ENCODE results near the gene SEMA4D.

SEMA4D gene

DNA sequence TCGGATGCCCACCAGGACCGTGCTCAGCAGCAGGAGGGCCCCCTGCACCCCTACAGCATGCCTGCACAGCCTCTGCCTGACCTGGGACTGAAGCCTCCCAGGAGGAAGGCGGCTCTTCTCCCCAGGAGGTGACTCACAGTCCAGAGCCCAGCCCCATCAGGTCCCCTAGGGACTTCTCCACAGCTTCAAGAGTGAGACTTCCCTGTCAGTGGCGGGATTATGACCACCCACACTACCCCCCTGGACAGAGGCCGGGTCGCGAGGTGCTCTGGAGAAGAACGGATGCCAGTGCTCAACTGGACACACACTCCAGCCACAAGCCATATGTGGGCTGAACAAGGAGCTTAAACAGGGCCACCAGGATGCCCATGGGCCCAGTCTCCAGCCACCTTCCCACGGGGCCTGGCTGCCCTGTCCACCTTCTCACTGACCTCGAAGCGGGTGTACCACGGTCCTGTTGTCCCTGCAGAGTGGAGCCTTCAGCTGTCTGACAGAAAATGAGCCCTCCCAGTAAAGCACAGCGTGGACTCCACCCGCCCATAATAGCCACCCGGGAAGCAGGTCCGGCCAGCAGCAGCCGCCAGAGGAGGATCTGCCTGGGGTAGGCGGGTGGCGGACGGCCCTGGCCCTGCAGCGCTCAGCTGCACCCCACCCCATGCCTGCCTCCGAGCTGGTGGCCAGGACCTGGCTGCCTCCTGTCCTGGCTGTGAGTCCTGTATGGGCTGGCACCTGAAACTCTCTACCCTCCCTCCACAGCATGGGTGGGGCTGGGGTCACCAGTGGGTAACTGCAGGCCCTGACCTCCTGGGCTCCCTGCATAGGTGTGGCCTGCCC is 54.7 kb downstream of the SEMA4D start:
- DNase-seq, result no peak

- no peak for DNase-seq
These were observed 55.4 kb downstream of the SEMA4D start for GRCh38 chr9:89442501-89442978.

DNA sequence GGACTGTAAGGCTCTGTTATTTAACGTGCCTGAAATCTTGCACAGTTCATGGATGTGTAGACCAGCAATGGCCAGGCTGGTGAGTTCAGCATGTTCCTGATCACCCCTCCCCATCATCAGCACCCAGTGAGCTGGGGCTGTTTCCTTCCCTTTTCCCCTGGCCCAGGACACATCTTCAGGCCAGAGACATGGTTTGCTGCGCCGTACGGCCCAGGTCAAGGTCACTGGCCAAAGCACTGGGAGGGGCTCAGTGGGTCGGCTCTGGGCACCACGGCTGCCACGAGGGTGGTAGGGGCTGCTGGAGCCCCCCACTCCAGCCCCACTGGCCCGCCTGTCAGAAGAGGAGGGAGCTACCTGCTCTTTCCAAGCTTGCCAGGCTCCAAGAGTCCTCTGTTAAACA is 55.9 kb downstream of the SEMA4D start:
- DNase-seq, result no peak

DNA sequence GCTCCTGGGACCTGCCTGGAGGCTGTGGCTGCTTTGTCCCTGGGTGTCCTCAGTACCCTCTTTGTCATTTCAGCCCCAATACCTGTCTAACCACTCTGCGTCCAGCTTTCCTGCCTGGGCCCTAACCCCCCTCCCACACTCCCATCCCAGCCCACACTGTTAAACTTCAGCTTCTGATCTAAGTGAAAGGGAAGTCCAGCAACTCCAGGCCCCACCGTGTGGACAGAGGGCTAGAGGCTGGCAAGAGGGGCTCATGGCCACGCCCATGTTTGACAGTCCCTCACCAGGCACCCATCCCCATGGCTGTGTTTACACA is 56.3 kb downstream of the SEMA4D start:
- no peak for DNase-seq

GRCh38 chr9:89440951-89441654 is 56.8 kb downstream of the SEMA4D start:
- no peak for DNase-seq

GRCh38 chr9:89440548-89440947 is 57.4 kb downstream of the SEMA4D start:
- DNase-seq, result no peak

GRCh38 chr9:89440046-89440445 is 57.9 kb downstream of the SEMA4D start:
- DNase-seq, result no peak

GRCh38 chr9:89439571-89439970 is 58.3 kb downstream of the SEMA4D start:
- no peak for DNase-seq

DNA sequence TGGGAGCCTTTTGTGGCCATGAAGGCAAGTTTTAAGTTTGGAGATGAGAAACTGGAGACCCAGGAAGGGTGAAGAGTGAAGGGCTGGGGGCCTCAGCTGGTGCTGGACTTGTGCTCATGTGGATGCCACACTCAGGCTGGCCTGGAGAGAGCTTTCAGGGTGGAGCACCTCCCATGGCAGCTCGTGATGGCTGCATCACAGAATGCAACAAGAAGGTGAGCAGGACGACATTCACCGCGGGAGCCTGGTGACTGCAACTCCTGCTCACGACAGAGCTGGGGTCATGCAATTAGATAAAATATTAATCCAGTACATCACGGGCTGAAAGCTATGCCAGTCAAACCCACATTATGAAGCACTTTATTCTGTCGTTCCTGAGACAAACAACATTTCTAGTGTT is 59.7 kb downstream of the SEMA4D start:
- no peak for DNase-seq

DNA sequence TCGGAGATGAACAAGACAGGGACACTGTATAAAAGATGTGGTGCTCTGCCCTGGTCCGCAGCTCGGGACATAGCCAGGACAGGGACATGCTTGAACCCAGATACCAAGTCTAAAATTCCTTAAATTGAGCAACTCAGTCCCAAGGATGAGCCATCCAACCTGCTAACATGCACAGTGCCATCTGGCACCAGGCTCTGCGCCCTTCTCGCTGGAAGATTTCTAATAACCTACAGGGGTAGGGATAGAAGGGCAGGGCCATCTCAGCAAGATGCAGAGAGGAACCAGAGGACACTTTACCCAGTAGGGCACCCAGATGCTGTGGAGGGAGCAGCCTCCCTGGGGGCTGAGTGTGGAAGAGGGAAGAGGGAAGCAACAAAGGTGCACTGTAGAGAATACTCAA is 60.1 kb downstream of the SEMA4D start:
- no peak for DNase-seq

DNA sequence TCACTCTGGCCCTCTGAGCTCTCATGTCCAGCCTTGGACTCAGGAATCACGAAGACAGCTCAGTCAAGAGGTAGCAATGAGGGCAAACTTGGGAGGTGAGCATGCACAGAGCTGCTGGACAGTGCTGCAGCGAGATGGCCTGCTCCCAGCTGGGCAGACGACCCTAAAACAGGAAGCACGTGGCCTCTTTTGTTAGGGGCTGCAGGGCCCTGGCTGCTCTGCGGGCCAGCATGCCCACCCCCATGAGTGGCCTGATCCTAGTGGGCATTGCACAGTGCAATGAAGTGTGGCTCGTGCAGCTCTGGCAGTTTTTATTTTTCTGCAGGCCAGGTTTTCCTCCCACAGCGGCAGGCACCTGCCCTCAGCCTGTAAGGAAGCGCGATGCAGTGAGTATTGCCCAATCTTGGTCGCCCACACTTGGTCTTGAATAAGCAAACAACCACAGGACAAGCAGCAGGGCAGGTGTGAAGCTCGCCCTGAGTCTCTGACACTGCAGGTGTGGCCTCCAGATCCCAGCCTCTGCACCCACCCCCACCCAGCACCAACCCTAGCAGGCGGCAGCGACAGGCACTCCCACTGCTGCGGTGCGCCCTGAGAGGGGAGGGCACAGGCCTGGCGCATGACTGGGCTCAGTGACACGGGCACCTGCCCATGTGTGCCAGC is 60.8 kb downstream of the SEMA4D start:
- DNase-seq, result no peak

DNA sequence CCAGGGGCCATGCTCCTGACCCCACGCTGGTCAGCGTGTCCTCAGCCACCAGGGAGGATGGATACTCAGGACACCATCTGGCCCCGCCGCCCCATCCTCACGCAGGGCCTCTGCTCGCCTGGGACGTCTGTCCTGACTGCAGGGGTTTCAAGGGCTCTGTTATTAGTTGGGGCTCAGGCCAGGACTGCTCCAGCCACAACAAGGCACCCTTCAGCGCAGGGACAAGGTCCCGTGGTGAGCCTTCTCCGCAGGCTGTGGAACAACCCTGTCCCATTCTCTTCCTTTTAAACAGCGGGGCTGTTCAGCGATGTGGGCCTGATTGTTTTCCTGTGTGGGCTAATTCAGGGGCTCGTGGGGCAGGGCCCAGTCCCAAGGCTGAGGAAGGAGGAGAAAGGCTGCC is 61.6 kb downstream of the SEMA4D start:
- no peak for DNase-seq

DNA sequence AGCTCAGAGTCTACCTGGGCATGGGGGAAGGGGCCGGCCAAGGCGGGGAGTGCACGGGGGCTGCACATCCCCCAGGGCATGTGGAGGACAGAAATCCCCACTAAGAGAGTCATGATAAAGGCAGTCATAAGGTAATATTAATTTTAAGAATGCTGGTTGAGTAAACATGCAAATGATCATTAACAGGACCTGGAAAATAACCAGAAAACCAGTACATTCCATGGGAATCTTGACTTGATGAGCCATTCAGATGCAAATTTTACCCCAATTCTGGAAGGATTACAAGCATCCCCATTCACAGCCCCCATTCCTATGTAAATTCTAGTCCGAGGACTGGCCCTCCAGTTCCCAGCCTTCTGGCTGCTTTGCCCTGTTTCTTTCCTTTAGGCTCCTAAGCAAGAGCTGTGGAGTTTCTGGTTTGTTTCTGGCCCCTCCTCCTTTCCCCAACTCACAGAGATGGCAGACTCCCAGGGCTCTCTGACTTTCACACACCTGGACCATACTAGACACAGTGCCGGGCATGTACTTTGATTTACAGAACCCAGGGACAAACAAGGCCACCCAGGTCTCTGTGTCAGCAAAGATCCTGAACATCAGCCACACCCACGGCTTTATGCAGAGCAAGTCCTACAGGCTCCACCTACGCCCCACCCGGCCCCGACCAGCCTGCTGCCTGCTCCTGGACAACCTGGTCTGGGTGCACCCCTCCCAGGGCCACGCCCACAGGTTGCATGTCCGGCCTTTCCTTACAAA is 62.7 kb downstream of the SEMA4D start:
- no peak for DNase-seq

GRCh38 chr9:89434636-89435035 is 63.3 kb downstream of the SEMA4D start:
- DNase-seq, result no peak

GRCh38 chr9:89433826-89434225 is 64.1 kb downstream of the SEMA4D start:
- no peak for DNase-seq

DNA sequence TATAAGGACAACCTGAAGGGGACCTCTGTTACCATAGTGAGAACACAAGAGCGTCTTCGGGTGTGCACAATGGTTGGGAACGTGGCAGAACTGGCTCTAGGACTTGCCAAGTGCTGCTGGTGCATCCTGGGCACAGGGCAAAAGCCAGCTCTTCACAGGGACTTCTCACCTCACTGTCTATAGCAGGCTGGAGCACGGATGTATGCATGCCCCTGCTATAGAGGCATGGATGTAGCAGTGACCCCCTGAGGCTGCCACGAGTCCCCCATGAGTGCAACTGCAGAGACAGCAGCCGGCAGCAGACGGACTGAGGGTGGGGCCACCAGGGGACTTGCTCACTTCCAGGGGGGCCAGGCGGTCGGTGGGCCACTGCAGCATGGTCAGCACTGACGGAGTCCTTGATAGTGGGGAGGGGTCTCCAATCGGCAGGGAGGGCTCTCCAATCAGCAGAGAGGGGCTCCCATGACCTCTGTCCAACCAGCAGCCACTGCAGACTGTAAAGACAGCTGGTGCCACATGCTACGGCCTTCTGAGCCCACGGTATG is 64.9 kb downstream of the SEMA4D start:
- no peak for DNase-seq

DNA sequence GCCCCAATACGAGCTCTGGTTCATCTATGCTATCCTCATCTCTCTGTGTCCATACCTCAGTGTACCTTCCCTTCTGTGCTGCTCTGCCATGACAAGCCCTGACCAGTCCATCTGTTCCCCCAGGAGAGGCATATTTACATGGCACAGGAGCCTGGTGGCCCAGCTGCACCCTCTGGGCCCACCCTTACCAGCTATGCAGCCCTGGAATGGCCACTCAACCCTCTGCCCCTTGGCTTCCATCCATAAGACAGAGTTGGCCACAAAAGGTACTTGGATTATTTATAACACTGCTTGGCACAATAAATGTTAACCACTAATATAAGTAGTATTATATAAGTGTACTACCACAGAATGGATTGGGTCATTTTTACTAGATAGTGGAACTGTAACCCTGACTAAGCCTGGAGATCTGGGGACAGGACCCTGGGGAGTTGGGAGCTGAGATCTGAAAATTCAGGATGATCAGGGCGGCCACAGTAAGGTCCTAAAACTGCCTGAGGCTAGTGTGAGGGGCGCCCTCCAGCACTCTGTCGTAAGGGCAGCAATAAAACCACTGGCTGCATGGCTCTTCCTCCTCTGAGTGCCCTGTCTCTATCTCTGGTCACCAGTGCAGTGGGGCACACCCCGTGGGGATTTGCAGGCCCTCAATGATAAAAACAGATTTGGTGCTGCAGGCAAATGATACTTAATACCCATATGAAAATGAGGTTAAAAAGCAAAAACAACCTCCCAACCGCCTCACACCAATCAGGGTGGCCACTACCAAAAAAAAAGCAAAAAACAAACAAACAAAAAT is 65.8 kb downstream of the SEMA4D start:
- no peak for DNase-seq

GRCh38 chr9:89430995-89431394 is 66.9 kb downstream of the SEMA4D start:
- no peak for DNase-seq

- no peak for DNase-seq
These were observed 68.7 kb downstream of the SEMA4D start for GRCh38 chr9:89428901-89429890.

DNA sequence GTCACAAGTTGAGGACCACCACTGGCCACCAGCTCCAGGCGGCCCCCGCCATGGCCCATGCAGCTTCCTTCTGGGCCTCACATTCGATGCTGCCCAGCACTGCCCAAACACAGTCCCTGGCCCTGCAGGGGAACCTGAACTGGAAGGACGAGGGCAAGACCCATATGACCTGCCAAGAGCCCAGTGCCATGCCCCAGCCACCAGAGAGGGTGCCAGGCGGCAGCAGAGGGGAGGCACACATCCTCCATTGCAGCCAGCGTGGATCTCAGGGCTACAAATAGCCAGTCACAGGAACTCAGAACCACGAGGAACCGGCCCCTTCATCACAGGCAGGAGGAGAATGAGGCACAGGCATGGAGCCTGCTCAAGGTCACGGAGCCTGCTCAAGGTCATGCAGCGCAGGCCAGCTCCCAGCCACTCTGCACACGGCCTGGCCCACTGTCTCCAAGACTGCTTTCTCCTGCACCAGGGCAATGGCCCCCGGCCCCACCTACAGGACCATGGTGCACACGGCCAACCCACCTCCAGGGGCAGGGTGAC is 69.6 kb downstream of the SEMA4D start:
- DNase-seq, result no peak
